H1 (cell line): ENCODE data around the gene CHD9. TPM values are rescaled to one million over a fixed set of nuclear protein-coding genes. Genes with fewer than 3 reads are reported as not detected.

Source experiments
- CEBPB ChIP-seq: IDR thresholded peaks from 2 replicates; pipeline ENCODE4 v1.6.1; 2012; ENCODE audit warnings: low read depth, low read length
- CHD7 ChIP-seq: fragments of 300-600 bp; sonication (generic); IDR thresholded peaks from 2 replicates; pipeline ENCODE4 v1.7.1; 2012; ENCODE audit warnings: low read length, moderate library complexity, mild to moderate bottlenecking, inconsistent platforms; ENCODE audit not compliant: insufficient replicate concordance
- CTBP2 ChIP-seq: IDR thresholded peaks from 2 replicates; pipeline ENCODE4 v1.7.0; 2011; ENCODE audit warnings: borderline replicate concordance, mild to moderate bottlenecking, moderate library complexity, mixed read lengths, low read length; ENCODE audit not compliant: insufficient read depth, insufficient read length
- E2F6 ChIP-seq: IDR thresholded peaks from 2 replicates; pipeline ENCODE4 v1.6.1; 2012; ENCODE audit warnings: inconsistent platforms
- KDM5A ChIP-seq: fragments of 200-600 bp; IDR thresholded peaks from 2 replicates; pipeline ENCODE4 v1.7.1; 2012; ENCODE audit warnings: mild to moderate bottlenecking, low read length, inconsistent platforms, mixed read lengths
- PHF8 ChIP-seq: fragments of 200-600 bp; sonication (generic); conservative IDR thresholded peaks from 2 replicates; pipeline ENCODE4 v1.7.1; 2012; ENCODE audit warnings: low read depth, mild to moderate bottlenecking, inconsistent platforms, low read length, moderate library complexity
- SP4 ChIP-seq: IDR thresholded peaks from 2 replicates; pipeline ENCODE4 v1.6.1; 2012; ENCODE audit warnings: low read length, inconsistent platforms
- TBP ChIP-seq: IDR thresholded peaks from 2 replicates; pipeline ENCODE4 v1.6.1; 2011; ENCODE audit warnings: low read depth, low read length, improper control_type of control experiment
- polyA plus RNA-seq, 7 experiments: library from polyadenylated mRNA; depleted of rRNA in 3 of 7; stranded (reverse) in 5 of 7; unstranded in 2 of 7; fragments of >200 nt in 5 of 7; fragments of 200-250 nt in 2 of 7; gene quantifications; 1 replicate in 5 of 7; 2 replicates in 1 of 7; 4 replicates in 1 of 7; pipeline versions ENCODE4 v1.2.1 to v1.2.3, GENCODE V29; 2011 to 2013; ENCODE audit warnings: missing spikeins in 2 of 7, mixed read lengths in 2 of 7
- total RNA-seq: library from RNA; stranded (reverse); fragmentation: NEBNext Ultra II Directional; extraction: Animal tissue kit (Norgen Biotek cat#: 25700); gene quantifications from 2 replicates; pipeline ENCODE4 v1.2.1, GENCODE V29; 2021

CHD9 gene
- total and polyA plus RNA-seq, 2 of the 8 experiments (the other 6 are each of a cell fraction or from before 2014, with no cell fraction given), result 9.9 to 32.4 TPM

GRCh38 chr16:53209429-53209828, 154.6 kb downstream of the CHD9 start (continued):
- TF ChIP-seq CEBPB (no peak), SP4 (no peak), CTBP2 (no peak), TBP (no peak), E2F6 (no peak), KDM5A (no peak), CHD7 (no peak), PHF8 (no peak)
